GM19397 (cell line): ENCODE results near the gene UBE2E2.

Experiments used
- ATAC-seq: cut with Tn5 transposase; IDR thresholded peaks from one replicate; pipeline ENCODE4 v1.9.1; 2021; ENCODE audit warnings: mild to moderate bottlenecking, moderate library complexity; ENCODE audit not compliant: unreplicated experiment

Gene UBE2E2

DNA sequence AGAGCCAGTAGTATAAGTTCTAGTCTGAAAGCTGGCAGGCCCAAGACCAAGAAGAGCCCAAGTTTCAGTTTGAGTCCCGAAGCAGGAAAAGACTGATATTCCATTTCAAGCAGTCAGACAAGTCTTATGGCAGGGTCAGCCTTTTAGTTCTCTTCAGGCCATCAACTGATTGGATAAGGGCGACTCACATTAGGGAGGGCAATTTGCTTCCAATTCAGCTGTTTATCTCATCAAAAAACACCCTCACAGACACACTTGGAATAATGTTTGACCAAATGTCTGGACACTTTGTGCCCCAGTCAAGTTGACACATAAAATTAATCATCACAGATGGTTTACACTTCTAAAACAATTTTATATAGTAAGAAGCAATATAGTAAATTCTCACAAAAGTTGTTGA is 69.7 kb downstream of the UBE2E2 start:
- ATAC-seq = no peak

GRCh38 chr3:23275061-23275460 is 71.9 kb downstream of the UBE2E2 start:
- ATAC-seq = no peak

DNA sequence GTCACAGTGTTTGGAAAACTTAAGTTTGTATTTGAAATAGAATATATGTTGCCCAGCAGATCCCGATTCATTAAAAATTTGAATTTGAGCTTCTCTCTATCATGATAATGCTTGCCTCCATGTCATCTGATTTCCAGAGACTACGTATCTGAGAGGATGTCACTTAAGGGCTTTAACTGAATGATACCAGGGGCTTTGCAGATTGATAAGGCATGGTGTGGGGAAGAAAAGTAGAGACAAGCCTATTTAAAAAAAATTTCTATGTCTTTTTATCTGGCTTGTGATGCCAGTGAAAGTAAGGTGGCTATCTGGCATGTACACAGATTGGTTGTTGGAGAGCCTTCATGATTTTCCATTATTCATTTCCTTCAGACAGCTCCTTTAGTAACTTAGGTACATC is 72.7 kb downstream of the UBE2E2 start:
- ATAC-seq = no peak

- ATAC-seq = no peak
These were observed 74.0 kb downstream of the UBE2E2 start for GRCh38 chr3:23276913-23277658.

DNA sequence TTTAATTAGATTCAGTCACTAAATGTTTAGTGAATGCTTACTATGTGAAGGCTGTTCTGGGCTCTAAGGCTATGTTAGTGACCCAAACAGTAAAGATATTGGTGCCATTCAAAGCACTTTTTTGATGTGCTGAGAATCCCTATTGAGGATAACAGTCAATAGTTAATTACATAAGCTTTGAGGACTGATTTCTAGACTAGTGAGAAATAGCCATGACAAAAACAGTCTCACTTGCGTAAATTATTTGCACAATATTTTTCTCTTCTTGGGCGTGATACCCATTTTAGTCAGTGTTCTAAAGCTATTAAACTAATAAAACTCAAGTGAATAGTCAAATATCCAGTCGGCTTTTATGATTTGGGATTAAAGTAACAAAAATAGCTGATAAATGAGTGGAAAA is 74.6 kb downstream of the UBE2E2 start:
- ATAC-seq = no peak

- ATAC-seq = no peak
These were observed 80.5 kb downstream of the UBE2E2 start for GRCh38 chr3:23283625-23284024.

GRCh38 chr3:23288286-23288685 is 85.2 kb downstream of the UBE2E2 start:
- ATAC-seq = no peak

DNA sequence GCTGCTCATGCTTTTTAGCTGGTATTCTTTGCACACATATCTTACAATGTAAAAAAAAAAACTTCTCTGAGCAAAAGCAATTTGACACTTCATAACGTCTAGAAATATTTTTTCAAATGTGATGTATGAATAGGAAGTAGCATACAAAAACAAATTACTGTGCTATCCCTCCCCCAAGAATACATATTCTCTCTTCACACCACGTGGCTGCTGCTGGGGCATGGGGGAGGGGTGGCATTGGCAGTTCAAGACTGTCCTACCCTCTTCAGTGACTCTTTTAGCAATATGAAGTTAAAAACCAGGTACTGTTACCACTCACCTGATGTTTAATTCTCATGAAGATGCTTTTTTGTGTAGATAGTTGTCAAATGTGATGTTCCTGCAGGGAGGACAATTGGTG is 85.6 kb downstream of the UBE2E2 start:
- no peak for ATAC-seq

DNA sequence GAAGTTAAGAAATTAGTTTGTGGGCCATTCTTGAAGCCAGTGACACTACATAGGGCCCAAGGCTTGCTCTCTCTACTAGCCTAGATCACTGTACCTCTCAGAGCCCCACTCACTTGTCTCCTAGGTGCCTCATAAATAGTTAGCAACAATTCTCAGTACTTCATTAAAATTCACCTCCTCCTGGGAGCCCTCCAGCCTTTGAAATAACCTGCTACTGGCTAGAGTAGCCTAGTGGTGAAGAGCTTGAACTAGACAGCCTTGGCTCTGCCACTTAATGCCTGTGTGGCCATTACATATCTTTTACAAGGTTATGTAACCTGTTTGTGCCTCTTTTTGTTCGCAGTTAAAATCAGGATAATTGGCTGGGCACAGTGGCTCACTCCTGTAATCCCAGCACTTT is 89.3 kb downstream of the UBE2E2 start:
- no peak for ATAC-seq

DNA sequence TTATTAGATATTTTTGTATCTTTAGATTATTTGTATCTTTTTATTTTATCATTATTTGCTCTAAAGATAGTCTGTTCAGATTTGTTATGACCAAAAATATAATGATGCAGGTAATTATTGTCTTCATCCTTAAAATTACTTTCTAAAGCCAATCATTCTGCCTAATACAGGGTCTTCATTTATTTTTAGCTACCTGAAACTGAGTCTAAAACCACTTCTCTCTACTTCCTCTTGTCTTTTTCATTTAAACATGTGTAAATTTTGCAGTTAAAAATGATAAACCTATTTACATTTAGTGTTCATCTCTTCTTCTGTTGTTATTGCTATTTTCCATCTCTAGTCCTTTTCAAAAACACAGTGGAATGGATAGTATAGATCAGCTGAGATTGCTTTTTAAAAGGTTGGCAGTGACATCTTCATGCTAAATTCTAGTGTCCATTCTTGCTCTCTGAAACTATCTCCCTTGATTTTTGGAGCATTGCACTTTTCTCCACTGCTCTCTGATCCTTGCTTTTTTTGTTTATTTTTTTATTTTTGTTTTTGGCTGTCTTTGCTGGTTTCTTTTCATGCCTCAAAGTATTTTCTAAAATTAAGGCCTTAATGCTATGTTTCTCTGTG is 91.8 kb downstream of the UBE2E2 start:
- ATAC-seq = no peak

DNA sequence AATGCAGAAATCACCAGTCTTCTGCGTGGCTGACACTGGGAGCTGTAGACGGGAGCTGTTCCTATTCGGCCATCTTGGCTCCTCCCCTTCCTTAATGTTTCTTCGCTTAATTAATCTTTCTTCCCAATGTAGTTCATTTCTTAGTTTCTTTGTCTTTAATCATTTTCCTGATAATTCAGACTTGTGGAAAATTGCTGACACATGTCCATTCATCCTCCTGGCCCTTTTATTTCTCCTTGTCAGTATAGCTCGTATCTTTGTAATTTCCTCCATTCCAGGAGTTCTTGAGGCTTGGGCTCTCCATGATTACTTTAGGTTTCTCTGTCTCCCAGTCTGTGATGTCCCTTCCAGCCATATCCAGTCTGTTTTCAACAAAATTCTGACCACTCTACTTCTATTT is 98.7 kb downstream of the UBE2E2 start:
- no peak for ATAC-seq

GRCh38 chr3:23302271-23302670 is 99.1 kb downstream of the UBE2E2 start:
- no peak for ATAC-seq

GRCh38 chr3:23303601-23304217 is 100.6 kb downstream of the UBE2E2 start:
- no peak for ATAC-seq

DNA sequence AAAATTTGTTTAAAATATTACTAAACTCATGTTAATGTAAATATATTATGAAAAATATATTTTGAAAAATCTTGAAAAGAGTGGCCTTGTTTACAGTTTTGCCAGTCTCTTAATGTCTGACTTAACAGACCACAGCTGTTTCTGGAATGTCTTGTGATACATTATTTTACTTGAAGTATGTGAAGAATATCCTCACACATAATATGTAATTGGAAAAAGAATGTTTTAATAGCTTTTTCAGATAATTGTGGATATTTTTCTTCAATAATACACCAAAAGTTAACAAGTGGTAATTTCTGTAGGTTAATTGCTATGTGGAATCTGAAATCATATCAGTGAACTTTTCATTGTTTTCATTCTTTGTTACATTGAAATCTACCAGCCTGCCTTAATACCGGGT is 101.3 kb downstream of the UBE2E2 start:
- no peak for ATAC-seq

- ATAC-seq = no peak
These were observed 106.0 kb downstream of the UBE2E2 start for GRCh38 chr3:23308986-23309625.

GRCh38 chr3:23312866-23313265 is 109.7 kb downstream of the UBE2E2 start:
- no peak for ATAC-seq

GRCh38 chr3:23314981-23315762 is 112.0 kb downstream of the UBE2E2 start:
- no peak for ATAC-seq

GRCh38 chr3:23316924-23317323 is 113.8 kb downstream of the UBE2E2 start:
- ATAC-seq = no peak

DNA sequence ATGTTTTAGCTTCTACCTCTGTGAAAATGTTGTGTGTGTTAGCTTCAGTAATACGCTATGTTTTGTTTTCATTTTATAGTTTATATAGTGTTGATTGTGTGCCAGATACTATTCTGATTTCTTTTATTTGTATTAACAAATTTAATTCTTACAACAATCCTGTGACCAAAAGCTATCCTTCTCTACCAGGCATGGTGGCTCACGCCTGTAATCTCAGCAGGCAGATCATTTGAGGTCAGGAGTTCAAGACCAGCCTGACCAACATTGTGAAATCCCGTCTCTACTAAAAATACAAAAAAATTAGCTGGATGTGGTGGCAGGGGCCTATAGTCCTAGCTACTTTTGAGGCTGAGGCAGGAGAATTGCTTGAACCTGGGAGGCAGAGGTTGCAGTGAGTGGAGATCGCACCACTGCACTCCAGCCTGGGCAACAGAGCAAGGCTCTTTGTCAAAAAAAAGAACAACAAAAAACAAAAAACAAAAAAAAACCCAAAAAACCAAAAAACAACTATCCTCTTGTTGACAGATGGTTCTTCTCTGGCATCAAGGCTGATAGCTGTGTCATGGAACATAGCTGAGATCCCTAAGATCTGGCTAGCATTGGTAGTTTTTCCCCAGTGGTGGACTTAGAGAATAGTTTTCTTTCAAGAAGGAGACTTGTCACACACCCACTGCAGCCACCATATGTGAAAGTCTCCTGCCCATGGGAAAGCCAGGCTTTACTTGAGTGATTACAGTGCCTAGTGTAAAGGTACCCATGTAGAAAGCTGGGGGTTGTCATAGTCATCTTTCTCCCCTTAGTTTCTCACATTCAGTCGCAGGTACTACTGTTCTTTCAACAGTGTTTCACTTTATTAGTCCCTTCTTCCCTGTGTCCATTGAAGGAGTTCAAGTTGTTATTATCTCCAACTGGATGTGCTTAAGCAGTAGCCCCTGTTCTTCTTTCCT is 116.5 kb downstream of the UBE2E2 start:
- ATAC-seq = no peak
